Mesodermal cell (in vitro differentiated cells): ENCODE results near the gene GCGR.

Experiments used
- H3K27ac ChIP-seq: 2 replicates; pipeline ENCODE4 v1.7.0; 2013; ENCODE audit warnings: mild to moderate bottlenecking, low read depth, low read length, moderate library complexity; ENCODE audit not compliant: severe bottlenecking
- H3K36me3 ChIP-seq: 2 replicates; pipeline ENCODE4 v1.7.1; 2013; ENCODE audit warnings: mild to moderate bottlenecking, low read length, moderate library complexity; ENCODE audit not compliant: control insufficient read depth, insufficient read depth
- H3K4me1 ChIP-seq: one replicate; pipeline ENCODE4 v1.7.1; 2013; ENCODE audit warnings: mild to moderate bottlenecking, low read length; ENCODE audit not compliant: insufficient read depth, control insufficient read depth, poor library complexity, severe bottlenecking
- H3K4me3 ChIP-seq: 2 replicates; pipeline ENCODE4 v1.7.0; 2013; ENCODE audit warnings: low read length, control low read depth, mild to moderate bottlenecking; ENCODE audit not compliant: insufficient read depth, poor library complexity, severe bottlenecking; ENCODE audit errors: extremely low read depth
- H3K9me3 ChIP-seq: 2 replicates; pipeline ENCODE4 v1.7.1; 2013; ENCODE audit warnings: mild to moderate bottlenecking, low read length, moderate library complexity; ENCODE audit not compliant: control insufficient read depth
- WGBS, 2 experiments: methylation state at CpG; one replicate each; pipeline ENCODE4 v1.1.5; 2013; ENCODE audit warnings: missing lambda C conversion rate in 2 of 2; ENCODE audit not compliant: insufficient coverage in 2 of 2; 5-methylcytosine and 5-hydroxymethylcytosine counted together

GCGR gene

DNA sequence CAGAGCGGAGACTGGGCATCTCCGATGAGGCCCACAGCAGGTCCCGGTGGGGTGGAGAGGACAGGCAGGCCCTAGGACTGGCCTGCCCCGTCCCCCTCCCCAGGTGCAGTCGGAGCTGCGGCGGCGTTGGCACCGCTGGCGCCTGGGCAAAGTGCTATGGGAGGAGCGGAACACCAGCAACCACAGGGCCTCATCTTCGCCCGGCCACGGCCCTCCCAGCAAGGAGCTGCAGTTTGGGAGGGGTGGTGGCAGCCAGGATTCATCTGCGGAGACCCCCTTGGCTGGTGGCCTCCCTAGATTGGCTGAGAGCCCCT lies 9.4 kb downstream of the GCGR start:
- Histone ChIP-seq H3K27ac (no peak overlapping the region), H3K9me3 (no peaks in the 10 kb centered on the region), H3K4me3 (no peak overlapping the region), H3K36me3 (no peaks in the 10 kb centered on the region), H3K4me1 (no peaks in the 10 kb centered on the region)
- 93 to 98% methylated on average over 4 to 10 of the region's 15 CpGs for WGBS, 2 experiments

DNA sequence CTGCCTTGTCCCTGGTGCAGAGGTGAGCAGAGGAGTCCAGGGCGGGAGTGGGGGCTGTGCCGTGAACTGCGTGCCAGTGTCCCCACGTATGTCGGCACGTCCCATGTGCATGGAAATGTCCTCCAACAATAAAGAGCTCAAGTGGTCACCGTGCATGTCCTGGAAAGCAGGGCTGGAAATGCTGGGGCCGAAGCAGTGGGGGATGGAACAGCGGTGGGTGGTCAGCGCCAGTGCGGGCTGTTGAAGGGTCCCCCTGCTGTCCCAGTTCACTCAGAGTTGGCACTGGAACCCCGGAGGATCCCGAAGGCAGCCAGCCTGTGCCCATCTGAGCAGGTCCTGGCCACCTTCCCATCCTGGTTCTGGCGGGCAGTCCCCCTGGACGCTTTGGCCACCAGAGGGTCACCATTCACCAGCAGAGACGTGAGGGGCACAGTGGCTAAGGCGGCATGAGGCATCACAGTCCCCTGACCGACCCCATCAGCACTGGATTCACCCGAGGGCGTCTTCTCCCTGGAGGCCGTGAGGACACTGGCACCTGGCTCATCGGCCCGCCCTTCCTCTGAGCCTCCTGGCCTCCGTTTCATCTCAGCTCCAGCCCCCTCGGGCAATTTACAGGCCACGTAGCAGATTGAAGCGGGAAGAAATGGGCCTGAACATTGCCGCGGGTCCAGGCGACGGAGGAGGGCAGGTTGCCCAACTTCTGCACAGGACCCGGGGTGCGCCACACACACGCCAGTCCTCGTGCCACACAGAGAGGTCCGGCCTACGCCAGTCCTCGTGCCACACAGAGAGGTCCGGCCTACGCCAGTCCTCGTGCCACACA lies 10.1 kb downstream of the GCGR start:
- Histone ChIP-seq H3K36me3 (no peaks in the 10 kb centered on the region), H3K27ac (no peak overlapping the region), H3K4me3 (no peak overlapping the region), H3K4me1 (no peaks in the 10 kb centered on the region), H3K9me3 (no peaks in the 10 kb centered on the region)
- 89 to 92% methylated on average over 29 to 34 of the region's 41 CpGs for WGBS, 2 experiments

DNA sequence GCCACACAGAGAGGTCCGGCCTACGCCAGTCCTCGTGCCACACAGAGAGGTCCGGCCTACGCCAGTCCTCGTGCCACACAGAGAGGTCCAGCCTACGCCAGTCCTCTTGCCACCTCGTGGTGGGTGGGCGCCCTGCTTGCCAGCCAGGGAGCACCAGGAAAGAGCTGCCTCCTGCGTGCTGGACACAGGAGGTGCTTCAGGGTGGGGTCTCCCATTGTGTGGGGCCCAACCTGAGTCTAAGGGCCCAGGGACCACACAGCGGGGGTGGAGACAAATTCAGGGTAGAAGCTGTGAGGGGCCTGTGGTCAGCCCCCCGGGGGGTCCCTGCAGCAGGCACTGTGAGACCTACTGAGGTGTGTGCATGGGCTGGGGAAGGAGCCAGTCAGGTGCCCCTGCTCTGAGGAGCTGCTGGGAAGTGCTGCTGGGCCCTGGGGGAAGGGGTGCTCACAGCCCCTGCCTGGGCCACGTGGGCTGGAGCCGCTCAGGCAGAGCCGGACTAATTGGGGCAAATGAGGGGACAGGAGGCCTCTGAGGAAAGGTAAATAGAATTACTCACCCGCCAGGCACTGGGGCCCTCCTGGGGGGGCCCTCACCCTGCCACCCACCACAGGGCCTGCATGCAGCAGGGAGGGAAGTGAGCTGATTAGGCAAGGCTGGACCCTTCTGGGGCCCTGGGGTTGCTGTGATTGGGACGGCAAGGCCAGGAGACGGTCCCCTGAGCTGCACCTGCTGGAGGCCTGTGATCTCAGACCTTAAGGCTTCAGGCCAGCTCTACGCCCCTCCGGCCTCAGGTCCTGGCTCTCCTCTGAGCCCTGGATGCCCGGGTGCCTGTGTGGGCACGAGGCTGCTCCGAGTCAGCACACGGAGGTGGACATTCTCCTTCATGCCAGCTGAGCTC lies 11.0 kb downstream of the GCGR start:
- Histone ChIP-seq H3K36me3 (no peaks in the 10 kb centered on the region), H3K9me3 (no peaks in the 10 kb centered on the region), H3K4me1 (no peaks in the 10 kb centered on the region), H3K27ac (no peak overlapping the region), H3K4me3 (no peak overlapping the region)
- WGBS, 2 experiments: 88 to 91% methylated on average over 17 to 19 of the region's 24 CpGs

DNA sequence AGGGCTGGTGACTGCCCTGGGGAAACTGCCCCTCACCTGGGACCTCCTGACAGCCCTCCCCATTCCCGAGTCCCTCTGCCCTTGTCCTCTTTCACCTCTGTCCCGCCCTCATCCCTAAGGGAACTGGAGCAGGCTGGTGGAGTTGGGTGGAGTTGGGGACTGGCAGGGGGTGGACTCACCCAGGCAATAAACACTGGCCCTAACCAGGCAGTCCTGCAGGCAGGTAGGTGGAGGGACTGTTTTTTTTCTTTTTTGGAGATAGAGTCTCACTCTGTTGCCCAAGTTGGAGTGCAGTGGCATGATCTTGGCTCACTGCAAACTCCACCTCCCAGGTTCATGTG lies 11.7 kb downstream of the GCGR start:
- Histone ChIP-seq H3K4me1 (no peaks in the 10 kb centered on the region), H3K27ac (no peak overlapping the region), H3K36me3 (no peaks in the 10 kb centered on the region), H3K4me3 (no peak overlapping the region), H3K9me3 (no peaks in the 10 kb centered on the region)
- 60% methylated on average over 1 of the region's 2 CpGs; no CpG with 5 or more reads in 1 of the 2 experiments for WGBS, 2 experiments

DNA sequence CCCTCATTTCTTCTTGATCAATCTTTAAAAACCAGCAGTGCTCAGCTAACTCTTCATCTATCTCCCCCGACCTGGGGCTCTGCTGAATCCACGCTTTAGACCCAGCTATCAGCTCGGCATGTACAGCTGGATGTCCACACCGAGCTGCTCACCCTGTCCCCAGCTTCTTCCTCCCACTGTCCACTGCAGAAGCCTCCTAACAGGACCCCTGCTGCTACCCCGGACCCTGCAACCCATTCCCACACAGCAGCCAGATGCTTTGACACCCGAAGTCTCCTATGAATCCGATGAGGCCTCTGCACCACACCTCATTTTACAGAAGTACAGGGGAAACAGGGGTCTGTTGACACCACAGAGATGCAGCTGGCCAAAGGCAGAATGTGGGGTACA lies 13.8 kb downstream of the GCGR start:
- H3K9me3 ChIP-seq: no peaks in the 10 kb centered on the region
- H3K4me1 ChIP-seq: no peaks in the 10 kb centered on the region
- no peak overlapping the region for H3K4me3 ChIP-seq
- 61 to 64% methylated on average over 6 to 7 of the region's 7 CpGs for WGBS, 2 experiments
- no peak overlapping the region for H3K27ac ChIP-seq
- H3K36me3 ChIP-seq: peaks cover 18% of the 10 kb centered on the region

DNA sequence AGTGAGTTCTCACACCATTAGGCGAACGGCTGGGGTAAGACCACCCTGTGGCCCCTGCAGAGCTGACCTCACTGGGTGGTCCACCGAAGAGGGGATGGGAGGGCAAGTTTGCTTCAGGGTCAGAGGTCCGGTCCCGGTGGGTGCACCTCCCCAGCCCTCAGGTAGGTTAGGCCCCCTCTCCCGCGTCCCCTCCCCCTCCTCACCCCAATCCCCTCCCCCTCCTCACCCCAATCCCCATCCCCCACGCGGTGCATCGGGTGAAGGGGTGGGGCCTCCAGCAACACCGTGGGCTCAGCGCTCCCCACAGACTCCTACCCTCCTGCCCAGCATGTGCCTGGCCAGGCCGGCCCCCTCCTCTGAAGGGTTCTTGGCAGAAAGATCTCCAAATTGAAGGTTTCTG lies 15.8 kb downstream of the GCGR start:
- H3K4me1 ChIP-seq: no peaks in the 10 kb centered on the region
- WGBS, 2 experiments: 54 to 96% methylated on average over 2 to 4 of the region's 13 CpGs
- H3K27ac ChIP-seq: no peak overlapping the region
- H3K4me3 ChIP-seq: no peak overlapping the region
- no peaks in the 10 kb centered on the region for H3K9me3 ChIP-seq
- peaks cover 32% of the 10 kb centered on the region for H3K36me3 ChIP-seq

DNA sequence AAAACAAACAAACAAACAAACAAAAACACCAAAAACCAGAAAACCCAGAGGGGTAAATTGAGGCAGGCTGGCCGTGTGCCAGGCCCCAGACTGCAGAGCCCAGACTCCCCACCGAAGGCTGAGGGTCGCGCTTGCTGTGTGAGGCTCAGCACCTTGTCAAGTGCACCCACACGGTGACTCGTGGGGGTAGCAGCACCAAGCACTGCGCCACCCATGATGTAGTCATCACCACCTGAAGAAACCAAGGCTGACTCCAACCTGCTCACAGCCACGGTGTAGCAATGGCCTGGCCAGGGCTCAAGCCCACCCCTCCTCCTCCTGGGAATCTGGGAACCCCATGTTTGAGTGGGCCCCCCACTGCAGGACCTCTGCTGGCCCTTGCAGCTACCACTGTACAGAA lies 17.2 kb downstream of the GCGR start:
- Histone ChIP-seq H3K4me1 (no peaks in the 10 kb centered on the region), H3K36me3 (peaks cover 36% of the 10 kb centered on the region), H3K9me3 (no peaks in the 10 kb centered on the region), H3K27ac (no peak overlapping the region), H3K4me3 (no peak overlapping the region)
- 93 to 96% methylated on average over 8 of the region's 8 CpGs for WGBS, 2 experiments

DNA sequence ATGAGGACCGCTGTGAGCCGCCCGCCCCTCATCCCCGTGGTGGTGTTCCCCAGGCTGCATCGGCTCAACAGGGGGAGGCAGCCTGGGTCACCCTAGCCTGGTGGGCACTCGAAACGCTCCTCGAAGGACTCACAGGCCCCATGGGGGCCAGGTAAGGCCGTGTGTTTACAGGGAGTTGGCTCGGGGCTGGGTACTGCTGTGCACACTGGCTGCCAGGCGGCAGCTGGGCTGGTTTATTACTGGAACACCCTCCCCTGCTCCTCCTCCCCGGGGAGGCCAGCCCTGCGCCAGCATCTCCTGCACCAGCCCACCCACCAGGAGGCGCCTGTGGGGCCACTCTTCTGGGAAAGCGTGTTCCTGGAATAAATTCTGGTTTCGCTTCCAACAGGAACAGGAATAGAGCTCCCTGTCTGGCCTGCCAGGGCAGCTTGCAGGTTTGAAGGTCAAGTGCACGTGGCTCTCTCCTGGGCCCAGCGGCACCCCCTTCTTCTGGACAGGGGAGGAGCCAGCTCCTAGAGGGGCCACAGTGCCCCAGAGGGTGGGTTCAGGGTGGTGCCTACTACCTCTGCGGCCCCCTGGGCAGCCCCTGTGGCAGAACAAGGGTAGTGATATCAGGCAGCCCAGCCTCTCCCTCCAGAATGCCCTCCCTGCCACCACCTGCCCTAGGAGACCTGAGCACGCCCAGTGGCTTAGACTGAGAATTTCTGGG lies 17.8 kb downstream of the GCGR start:
- H3K4me3 ChIP-seq: no peak overlapping the region
- H3K9me3 ChIP-seq: no peaks in the 10 kb centered on the region
- peaks cover 36% of the 10 kb centered on the region for H3K36me3 ChIP-seq
- WGBS, 2 experiments: 88 to 94% methylated on average over 19 to 20 of the region's 20 CpGs
- no peaks in the 10 kb centered on the region for H3K4me1 ChIP-seq
- no peak overlapping the region for H3K27ac ChIP-seq

DNA sequence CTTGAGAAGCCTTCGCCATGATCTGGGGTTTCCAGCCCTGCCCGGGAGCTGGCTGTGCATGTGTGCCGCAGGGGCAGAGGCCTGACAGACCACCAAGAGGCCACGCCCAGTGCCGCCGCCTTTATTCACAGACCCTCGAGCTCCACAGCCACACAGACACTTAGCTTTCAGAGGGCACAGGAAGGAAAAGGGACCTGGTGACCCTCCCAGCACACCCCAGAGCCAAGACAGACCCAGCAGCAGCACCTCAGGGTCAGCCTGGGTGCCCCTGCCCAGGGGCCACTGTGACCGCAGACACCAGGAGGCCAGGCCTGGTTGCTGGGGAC lies 18.3 kb downstream of the GCGR start:
- no peaks in the 10 kb centered on the region for H3K4me1 ChIP-seq
- WGBS, 2 experiments: 92 to 97% methylated on average over 6 to 8 of the region's 8 CpGs
- peaks cover 36% of the 10 kb centered on the region for H3K36me3 ChIP-seq
- H3K9me3 ChIP-seq: no peaks in the 10 kb centered on the region
- no peak overlapping the region for H3K4me3 ChIP-seq
- H3K27ac ChIP-seq: no peak overlapping the region

DNA sequence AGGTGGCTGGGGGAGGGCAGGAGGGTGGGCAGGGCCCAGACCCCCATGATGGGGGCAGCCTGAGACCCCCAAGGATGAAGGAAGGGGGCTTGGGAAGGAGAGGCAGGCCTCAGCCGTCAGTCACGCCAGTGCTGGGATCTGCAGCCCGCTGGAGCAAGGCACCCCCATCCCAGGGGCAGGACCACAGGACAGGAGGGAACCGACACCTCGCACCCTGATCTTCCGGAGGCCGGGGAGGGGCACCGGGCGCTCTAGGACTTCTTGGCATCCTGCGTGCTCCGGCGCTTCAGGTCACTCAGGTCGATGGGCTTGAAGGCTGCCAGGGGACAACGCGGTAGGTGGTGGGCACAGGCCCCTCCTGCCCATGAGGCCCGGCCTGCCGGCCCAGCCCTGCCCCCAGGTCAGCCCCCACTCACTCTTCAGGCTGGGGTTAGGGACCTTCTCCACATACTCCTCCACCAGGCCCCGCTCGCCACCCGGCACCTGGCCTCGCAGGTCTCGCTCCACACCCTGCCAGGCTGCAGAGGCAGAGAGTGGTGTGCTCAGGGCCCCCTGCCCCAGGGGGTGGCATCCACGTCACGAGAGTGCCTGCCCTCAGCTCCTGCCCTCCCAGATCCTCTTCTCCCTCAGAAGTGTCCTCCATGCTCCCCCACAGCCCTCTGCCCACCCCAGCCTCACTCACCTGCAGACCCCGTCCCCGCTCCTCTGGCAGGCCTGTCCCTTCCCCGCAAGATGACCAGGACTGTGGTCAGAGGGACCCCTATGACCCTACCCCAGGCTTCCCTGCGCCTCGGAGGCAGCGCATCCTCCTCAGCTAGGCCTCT lies 19.3 kb downstream of the GCGR start:
- 97 to 98% methylated on average over 23 to 24 of the region's 30 CpGs for WGBS, 2 experiments
- Histone ChIP-seq H3K4me3 (no peak overlapping the region), H3K27ac (no peak overlapping the region), H3K9me3 (no peaks in the 10 kb centered on the region), H3K36me3 (peaks cover 36% of the 10 kb centered on the region), H3K4me1 (no peaks in the 10 kb centered on the region)
